ENCODE measurements around the gene ITGA11.

Gene ITGA11

GRCh38 chr15:68310804-68311463 is 121.0 kb downstream of the ITGA11 start:
- DNase-seq (ENCODE audit: low read depth in 2 of 2), result no peak

- no peak for DNase-seq (ENCODE audit: low read depth in 2 of 2)
These were observed 121.7 kb downstream of the ITGA11 start for GRCh38 chr15:68310178-68310803.

DNA sequence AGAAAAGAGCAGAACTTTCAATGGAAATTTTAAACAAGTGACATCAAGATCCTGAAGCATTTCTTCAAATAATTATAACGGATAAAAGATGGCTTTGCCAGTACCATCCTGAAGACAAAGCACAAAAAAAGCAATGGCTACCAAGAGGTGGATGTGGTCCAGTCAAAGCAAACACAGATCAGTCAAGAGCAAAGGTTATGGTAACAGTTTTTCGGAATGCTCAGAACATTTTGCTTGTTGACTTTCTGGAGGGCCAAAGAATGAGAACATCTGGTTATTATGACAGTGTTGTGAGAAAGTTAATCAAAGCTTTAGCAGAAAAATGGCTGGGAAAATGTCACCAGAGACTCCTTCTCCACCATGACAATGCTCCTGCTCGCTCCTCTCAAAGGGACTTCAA is 122.9 kb downstream of the ITGA11 start:
- DNase-seq (ENCODE audit: low read depth in 2 of 2), result no peak

DNA sequence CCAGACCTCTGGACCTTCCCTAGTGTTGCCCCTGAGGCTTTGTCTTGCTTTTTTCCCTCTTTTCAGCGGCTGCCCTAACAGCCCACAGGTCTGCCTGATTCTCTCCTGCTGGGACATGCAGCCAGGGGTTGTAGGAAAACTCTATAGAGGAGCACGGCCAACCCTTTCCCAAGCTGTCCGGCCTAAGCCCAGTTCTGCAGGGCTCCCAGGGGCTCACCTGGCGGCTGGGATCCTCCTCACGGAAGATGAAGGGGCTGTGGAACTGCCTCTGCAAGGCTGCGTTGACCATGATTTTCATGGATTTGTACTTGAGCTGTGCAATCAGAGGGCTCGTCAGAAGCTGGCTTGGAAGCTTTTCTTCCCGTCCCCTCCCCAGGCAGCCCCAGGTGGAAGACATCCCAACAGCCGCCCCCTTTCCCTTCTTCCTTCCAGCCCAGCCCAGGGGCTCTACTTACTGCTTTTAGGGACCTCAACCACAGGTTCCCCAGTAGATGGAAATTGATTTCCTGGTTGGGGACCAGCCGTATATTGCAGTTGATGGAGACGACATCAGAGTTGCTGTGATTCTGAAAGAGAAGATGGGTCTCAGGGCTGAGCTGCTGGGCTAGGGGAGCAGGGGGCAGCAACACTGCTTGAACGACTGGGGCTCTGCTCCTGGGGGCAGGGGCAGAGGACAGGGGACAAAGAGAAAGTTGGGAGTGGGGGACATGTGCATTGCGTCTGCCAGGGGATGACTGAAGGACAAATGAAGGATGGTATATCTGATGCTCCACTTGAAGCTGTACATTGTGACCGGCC is 124.6 kb downstream of the ITGA11 start:
- DNase-seq (ENCODE audit: low read depth in 2 of 2), result no peak

GRCh38 chr15:68305420-68305871 is 126.5 kb downstream of the ITGA11 start:
- DNase-seq (ENCODE audit: low read depth in 2 of 2), result no peak

- DNase-seq (ENCODE audit: low read depth in 2 of 2), result no peak
These were observed 127.2 kb downstream of the ITGA11 start for GRCh38 chr15:68304589-68305337.

DNA sequence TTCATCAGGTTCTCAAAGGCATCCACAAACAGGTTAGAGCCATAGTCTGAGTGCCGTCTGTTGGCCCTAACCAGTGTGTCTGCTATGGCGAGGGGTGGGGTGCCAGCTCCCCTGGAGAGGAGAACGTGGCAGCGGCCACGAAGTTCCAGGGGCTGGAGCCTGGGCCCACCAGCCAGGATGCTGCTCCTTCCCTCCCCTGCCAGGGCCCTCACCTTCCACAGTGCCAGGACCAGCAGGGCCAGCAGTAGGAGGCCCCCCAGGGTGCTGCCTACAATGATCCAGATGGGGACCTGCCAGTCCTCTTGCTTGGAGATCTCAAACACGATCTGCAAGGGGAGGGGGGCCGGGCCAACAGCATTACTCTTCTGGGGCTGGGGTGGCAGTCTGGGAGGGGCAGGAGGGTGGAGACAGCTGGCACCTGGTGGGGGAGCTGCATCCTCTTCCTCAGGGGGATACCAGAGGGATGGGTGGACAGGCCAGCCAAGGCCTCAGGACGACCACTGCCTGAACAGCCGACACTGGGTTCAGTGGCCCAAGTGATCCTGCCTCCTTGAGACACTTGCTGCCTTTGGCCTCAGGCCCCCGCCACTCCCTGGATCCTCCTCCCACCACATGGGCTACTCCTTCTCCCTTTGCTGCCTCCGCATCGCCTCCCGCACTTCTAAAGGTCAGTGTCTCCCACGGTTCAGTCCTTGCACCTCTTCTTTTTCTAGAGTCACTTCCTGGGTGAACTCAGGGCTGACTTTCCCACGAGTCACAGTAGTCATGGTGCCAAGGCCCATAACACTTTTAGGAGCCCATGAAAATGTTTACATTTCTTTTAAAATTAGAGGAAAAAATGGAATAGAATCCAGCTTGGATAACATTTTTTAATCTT is 128.2 kb downstream of the ITGA11 start:
- DNase-seq (ENCODE audit: low read depth in 2 of 2), result no peak

DNA sequence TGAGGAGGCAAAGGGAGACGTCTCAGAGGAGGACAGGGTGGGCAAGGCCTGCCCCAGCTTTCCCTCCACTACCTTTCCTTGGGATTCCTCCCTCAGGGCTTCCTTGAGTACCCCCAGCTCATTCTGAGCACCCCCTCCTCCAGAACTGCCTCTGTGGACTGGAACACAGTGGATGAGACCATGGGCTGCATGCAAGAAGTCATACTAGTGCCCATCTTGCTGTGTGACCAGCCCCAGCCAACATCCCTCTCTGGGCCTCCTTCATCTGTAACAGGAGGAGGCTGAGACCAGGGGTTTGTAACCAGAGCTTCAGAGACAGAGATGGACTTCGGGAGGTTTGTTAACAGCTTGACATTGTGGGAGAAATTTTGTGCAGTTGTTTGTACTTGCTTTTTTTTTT is 128.8 kb downstream of the ITGA11 start:
- no peak for DNase-seq (ENCODE audit: low read depth in 2 of 2)

DNA sequence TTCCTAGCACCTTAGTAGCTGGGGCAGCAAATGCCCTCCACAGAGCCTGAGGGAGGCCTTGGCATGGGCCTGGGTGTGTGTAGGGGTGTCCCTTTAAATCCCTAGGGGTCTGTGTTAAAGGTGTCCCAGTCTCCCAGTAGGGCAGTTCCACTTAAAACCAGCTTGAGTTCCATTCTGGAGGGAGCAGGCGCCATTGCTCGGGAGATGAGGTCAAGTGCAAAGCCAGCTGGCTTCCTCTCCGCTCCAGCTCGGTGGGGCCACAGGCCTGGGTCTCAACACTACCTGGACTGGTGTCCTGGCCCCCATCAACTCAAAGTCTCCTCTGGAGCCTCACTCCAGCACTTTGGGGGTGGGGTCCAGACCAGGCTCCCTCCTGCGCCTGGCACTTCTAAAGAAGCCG is 129.2 kb downstream of the ITGA11 start:
- DNase-seq (ENCODE audit: low read depth in 2 of 2), result no peak

GRCh38 chr15:68301301-68301700 is 130.7 kb downstream of the ITGA11 start:
- no peak for DNase-seq (ENCODE audit: low read depth in 2 of 2)

- DNase-seq (ENCODE audit: low read depth in 2 of 2), result no peak
These were observed 131.6 kb downstream of the ITGA11 start for GRCh38 chr15:68300115-68300940.

GRCh38 chr15:68299436-68299835 is 132.5 kb downstream of the ITGA11 start:
- no peak for DNase-seq (ENCODE audit: low read depth in 2 of 2)

DNA sequence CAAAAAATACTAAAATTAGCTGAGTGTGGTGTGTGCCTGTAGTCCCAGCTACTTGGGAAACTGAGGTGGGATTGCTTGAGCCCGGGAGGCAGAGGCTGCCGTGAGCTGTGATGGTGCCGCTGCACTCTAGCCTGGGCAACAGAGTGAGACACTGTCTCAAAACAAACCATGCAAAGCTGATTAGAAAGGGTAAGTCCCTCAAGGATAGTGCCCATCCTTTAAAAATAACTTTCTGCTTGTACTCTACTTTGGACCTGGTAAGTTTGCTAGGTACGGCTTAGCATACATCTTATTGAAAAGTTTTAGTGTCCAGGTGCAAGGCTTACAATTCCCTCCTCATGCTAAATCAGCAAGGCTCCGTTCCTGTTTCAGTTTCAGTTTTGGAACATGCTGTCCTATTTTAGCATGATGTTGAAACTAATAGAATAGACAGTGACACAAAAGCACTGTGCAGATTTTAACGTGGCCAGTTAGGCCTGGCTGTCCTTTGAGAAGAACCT is 133.0 kb downstream of the ITGA11 start:
- no peak for DNase-seq (ENCODE audit: low read depth in 2 of 2)

GRCh38 chr15:68298336-68298735 is 133.6 kb downstream of the ITGA11 start:
- DNase-seq (ENCODE audit: low read depth in 2 of 2), result no peak

GRCh38 chr15:68295014-68295805 is 136.8 kb downstream of the ITGA11 start:
- DNase-seq (ENCODE audit: low read depth in 2 of 2), result no peak

GRCh38 chr15:68292967-68293366 is 139.0 kb downstream of the ITGA11 start:
- DNase-seq (ENCODE audit: low read depth in 2 of 2), result no peak

DNA sequence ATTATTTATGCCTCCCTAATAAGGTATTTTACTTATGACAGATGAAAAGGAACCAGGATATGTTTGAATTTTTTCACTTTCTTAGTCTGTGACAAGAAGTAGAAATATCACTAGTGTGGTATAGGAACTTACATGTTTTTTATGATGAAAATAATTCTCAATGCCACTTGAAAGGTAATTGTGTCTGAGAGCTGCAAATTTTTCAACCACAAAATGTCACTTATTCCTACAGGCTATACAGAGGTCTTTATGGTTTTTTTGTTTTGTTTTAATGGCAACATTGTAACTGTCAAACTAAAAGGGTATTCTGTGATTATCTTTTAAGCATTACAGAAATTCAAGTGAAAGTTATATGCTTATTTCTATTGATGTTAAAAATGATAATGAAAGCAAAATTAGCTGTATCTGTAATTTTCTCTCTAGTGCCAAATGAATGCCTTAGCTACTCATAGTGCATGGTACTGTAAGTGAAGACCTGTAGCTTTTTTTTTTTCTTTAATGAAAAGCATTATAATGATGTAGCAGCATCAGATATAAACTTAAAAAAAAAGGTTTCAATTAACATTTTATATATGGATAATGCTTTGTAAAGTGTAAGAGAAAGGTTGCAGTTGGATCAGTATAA is 139.7 kb downstream of the ITGA11 start:
- no peak for DNase-seq (ENCODE audit: low read depth in 2 of 2)

- DNase-seq (ENCODE audit: low read depth in 2 of 2), result no peak
These were observed 141.2 kb downstream of the ITGA11 start for GRCh38 chr15:68290715-68291114.
